HG02642 (cell line): ENCODE measurements around the gene RGS8.

Source experiments
- ATAC-seq: cut with Tn5 transposase; IDR thresholded peaks from one replicate; pipeline ENCODE4 v1.9.1; 2021; ENCODE audit warnings: mild to moderate bottlenecking; ENCODE audit not compliant: unreplicated experiment, poor library complexity

RGS8 gene

GRCh38 chr1:182644886-182645285 is 39.5 kb downstream of the RGS8 start:
- no peak for ATAC-seq

- ATAC-seq, result no peak
Measured at GRCh38 chr1:182643699-182644098, 40.7 kb downstream of the RGS8 start.

GRCh38 chr1:182642461-182642860 is 41.9 kb downstream of the RGS8 start:
- ATAC-seq, result no peak

- ATAC-seq, result no peak
Measured at GRCh38 chr1:182641561-182641960, 42.8 kb downstream of the RGS8 start.

- no peak for ATAC-seq
Measured at GRCh38 chr1:182639330-182639729, 45.1 kb downstream of the RGS8 start.

- no peak for ATAC-seq
Measured at GRCh38 chr1:182637769-182638168, 46.6 kb downstream of the RGS8 start.

GRCh38 chr1:182635871-182636270 is 48.5 kb downstream of the RGS8 start:
- no peak for ATAC-seq
